Activated CD4-positive, alpha-beta T cell treated with anti-CD3 and anti-CD28 coated beads, Interleukin-2, amount 10 ng/mL, durations not matched to agents 7 days and 5 days (primary cell): ENCODE results near the gene TRIOBP. TPM values are rescaled to one million over a fixed set of nuclear protein-coding genes. Genes with fewer than 3 reads are reported as not detected.
A peak's percentile ranks its signal among the peaks of the same experiment; 100 is the strongest.

Experiments
- CTCF ChIA-PET: fragments of 350-600 bp; sonication (Branson Sonifier 250); formaldehyde crosslinking; loops from one replicate; lab custom pipeline; 2021; ENCODE audit warnings: antibody characterized with exemption; lab: Charles Lee
- POLR2A ChIA-PET: fragments of 350-600 bp; sonication (Branson Sonifier 250); formaldehyde crosslinking; loops from one replicate; lab custom pipeline; 2021; ENCODE audit warnings: antibody characterized with exemption; lab: Charles Lee
- DNase-seq: peaks from one replicate; pipeline ENCODE4 v3.0.0-alpha.2; 2020
- H3K27ac Mint-ChIP-seq: one replicate; pipeline ENCODE4 v1.8.0; 2021; ENCODE audit warnings: mild to moderate bottlenecking, moderate library complexity, mixed read lengths
- H3K27me3 Mint-ChIP-seq: one replicate; pipeline ENCODE4 v1.8.0; 2021; ENCODE audit warnings: mixed read lengths
- H3K36me3 Mint-ChIP-seq: one replicate; pipeline ENCODE4 v1.8.0; 2021; ENCODE audit warnings: low read depth, mixed read lengths
- H3K4me1 Mint-ChIP-seq: one replicate; pipeline ENCODE4 v1.8.0; 2021; ENCODE audit warnings: mixed read lengths
- H3K4me3 Mint-ChIP-seq: one replicate; pipeline ENCODE4 v1.8.0; 2021; ENCODE audit warnings: mild to moderate bottlenecking, moderate library complexity, mixed read lengths
- H3K9me3 Mint-ChIP-seq: one replicate; pipeline ENCODE4 v1.8.0; 2021; ENCODE audit warnings: mixed read lengths
- total RNA-seq, 2 experiments: library from RNA; stranded (reverse); gene quantifications; one replicate each; pipeline ENCODE4 v1.2.3, GENCODE V29; 2021

Gene TRIOBP
- total RNA-seq, 2 experiments from 2014 or later: 44.1 to 53.5 TPM

DNA sequence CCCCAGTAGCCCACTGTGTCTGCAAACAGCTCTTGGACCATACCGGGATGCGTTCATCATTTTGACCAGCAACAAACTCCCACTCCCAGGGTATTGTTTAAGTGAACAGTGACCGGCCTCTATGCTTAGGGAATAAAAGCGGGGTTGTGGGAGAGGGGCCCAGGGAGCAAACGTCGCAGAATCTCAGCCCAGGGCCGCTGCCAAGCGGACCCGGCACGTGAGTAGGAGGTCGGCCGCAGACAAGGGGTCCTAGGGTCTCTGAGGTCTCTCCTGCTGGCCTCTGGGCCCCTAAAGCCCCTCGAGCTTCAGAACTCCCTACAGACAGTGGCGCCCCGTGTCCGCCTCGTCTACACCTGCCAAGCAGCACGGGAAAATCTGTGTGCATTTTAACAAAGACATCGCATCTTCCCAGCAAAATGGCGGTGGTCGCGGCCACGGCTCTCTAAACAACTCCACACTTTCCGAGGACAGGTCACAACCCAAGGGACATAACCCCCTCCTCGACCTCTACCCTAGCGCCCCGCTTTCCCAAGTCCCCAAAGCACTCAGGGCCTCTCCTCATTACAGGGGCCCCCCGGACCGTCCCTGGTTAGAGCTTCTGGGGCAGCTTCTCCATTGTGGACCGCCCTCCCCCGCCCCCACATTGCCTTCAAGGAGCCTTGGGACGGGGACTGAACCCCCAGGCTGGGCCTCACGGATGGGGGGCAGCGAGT is 106.9 kb downstream of the TRIOBP start:
- Mint-ChIP-seq H3K27ac (peak overlapping the region; percentile 77), H3K4me3 (peak overlapping the region; percentile 51), H3K4me1 (peaks cover 44% of the 10 kb centered on the region), H3K9me3 (no peaks in the 10 kb centered on the region), H3K36me3 (peaks cover 3% of the 10 kb centered on the region), H3K27me3 (peaks cover 46% of the 10 kb centered on the region)
- CTCF ChIA-PET: interaction anchor here (1.0 to 1.6 kb wide), 2 partner anchors 8 to 13 kb away, joined by 3 to 6 read pairs; no protein-coding TSS in a partner anchor
- POLR2A ChIA-PET: no interaction called here
- no peak for DNase-seq

DNA sequence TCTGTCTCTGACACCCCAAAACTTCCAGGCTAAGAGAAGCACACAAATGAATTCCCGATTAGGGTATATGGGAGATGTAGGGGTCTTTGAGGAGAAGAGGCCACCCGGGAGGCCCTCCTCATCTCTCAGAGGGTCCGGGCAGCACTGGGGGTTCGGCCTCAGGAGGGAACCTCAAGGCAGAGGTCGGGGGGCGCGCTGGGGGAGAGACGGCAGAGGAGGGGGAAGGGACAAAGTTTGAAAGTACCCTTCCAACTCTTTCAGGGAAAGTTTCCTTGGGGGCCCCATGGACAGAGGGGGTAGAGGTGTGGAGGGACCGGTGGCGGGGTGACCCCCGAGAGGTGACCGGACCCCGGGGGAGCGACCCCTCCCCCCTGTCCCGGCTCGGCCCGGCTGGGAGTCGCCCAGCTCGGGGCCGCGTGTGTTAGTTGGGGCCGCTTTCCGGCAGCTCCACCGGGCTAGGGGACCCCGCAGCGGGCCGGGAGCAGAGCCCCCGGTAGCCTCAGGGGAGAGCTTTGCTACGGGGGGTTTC is 107.6 kb downstream of the TRIOBP start:
- ChIA-PET POLR2A (no interaction called here), CTCF (interaction anchor here (0.5 to 6.0 kb wide), 4 partner anchors 9 to 1274 kb away, joined by 3 to 59 read pairs (median 5); partner anchors contain the start of gene ANKRD54)
- Mint-ChIP-seq H3K36me3 (peaks cover 3% of the 10 kb centered on the region), H3K27ac (peak overlapping the region; percentile 77), H3K9me3 (no peaks in the 10 kb centered on the region), H3K4me3 (peak overlapping the region; percentile 51), H3K4me1 (peaks cover 48% of the 10 kb centered on the region), H3K27me3 (peaks cover 46% of the 10 kb centered on the region)
- DNase-seq: no peak

- peaks cover 3% of the 10 kb centered on the region for H3K36me3 Mint-ChIP-seq
- POLR2A ChIA-PET: interaction anchor here (0.7 kb wide), 1 partner anchor 39 kb away, joined by 3 read pairs; no protein-coding TSS in a partner anchor
- H3K27ac Mint-ChIP-seq: peak overlapping the region; percentile 50
- H3K27me3 Mint-ChIP-seq: peaks cover 46% of the 10 kb centered on the region
- CTCF ChIA-PET: interaction anchor here (0.5 to 6.0 kb wide), 4 partner anchors 9 to 1273 kb away, joined by 3 to 59 read pairs (median 5); partner anchors contain the start of gene ANKRD54
- DNase-seq: peak; percentile 63
- H3K9me3 Mint-ChIP-seq: no peaks in the 10 kb centered on the region
- H3K4me3 Mint-ChIP-seq: peak overlapping the region; percentile 29
- peaks cover 49% of the 10 kb centered on the region for H3K4me1 Mint-ChIP-seq
These were observed 108.3 kb downstream of the TRIOBP start for GRCh38 chr22:37804881-37805809.

GRCh38 chr22:37805810-37806277 is 109.0 kb downstream of the TRIOBP start:
- peaks cover 43% of the 10 kb centered on the region for H3K27me3 Mint-ChIP-seq
- peaks cover 3% of the 10 kb centered on the region for H3K36me3 Mint-ChIP-seq
- POLR2A ChIA-PET: no interaction called here
- H3K4me1 Mint-ChIP-seq: peaks cover 49% of the 10 kb centered on the region
- H3K4me3 Mint-ChIP-seq: peak overlapping the region; percentile 29
- CTCF ChIA-PET: interaction anchor here (1.2 to 6.0 kb wide), 3 partner anchors 10 to 38 kb away, joined by 4 to 59 read pairs (median 6); partner anchors contain the start of gene ANKRD54
- peak overlapping the region; percentile 50 for H3K27ac Mint-ChIP-seq
- no peaks in the 10 kb centered on the region for H3K9me3 Mint-ChIP-seq
- DNase-seq: no peak

GRCh38 chr22:37806409-37807333 is 109.8 kb downstream of the TRIOBP start:
- Mint-ChIP-seq H3K27ac (peak overlapping the region; percentile 19), H3K4me1 (peaks cover 49% of the 10 kb centered on the region), H3K9me3 (no peaks in the 10 kb centered on the region), H3K27me3 (peaks cover 43% of the 10 kb centered on the region), H3K4me3 (peak overlapping the region; percentile 75), H3K36me3 (peaks cover 3% of the 10 kb centered on the region)
- no peak for DNase-seq
- ChIA-PET CTCF (interaction anchor here (0.5 to 6.0 kb wide), 4 partner anchors 12 to 625 kb away, joined by 3 to 59 read pairs (median 3); partner anchors contain the start of gene GALR3), POLR2A (no interaction called here)

- ChIA-PET POLR2A (no interaction called here), CTCF (interaction anchor here (0.6 to 6.0 kb wide), 7 partner anchors 11 to 954 kb away, joined by 3 to 59 read pairs (median 4); partner anchors contain the start of gene GALR3)
- DNase-seq: peak; percentile 93
- peak within 1 kb of the TSS; percentile 19 for H3K27ac Mint-ChIP-seq
- peaks cover 40% of the 10 kb centered on the region for H3K27me3 Mint-ChIP-seq
- no peaks in the 10 kb centered on the region for H3K9me3 Mint-ChIP-seq
- H3K4me3 Mint-ChIP-seq: peak within 1 kb of the TSS; percentile 75
- peaks cover 3% of the 10 kb centered on the region for H3K36me3 Mint-ChIP-seq
- peaks cover 45% of the 10 kb centered on the region for H3K4me1 Mint-ChIP-seq
These were observed 110.8 kb downstream of the TRIOBP start, which contains the start of gene GCAT for GRCh38 chr22:37807410-37808293. Gene GCAT (plus strand): TSS chr22:37807934. CDS start chr22:37807968, 34 bp downstream.

- Mint-ChIP-seq H3K36me3 (peaks cover 3% of the 10 kb centered on the region), H3K4me1 (peaks cover 39% of the 10 kb centered on the region), H3K27ac (no peak overlapping the region), H3K4me3 (peak overlapping the region; percentile 75), H3K9me3 (no peaks in the 10 kb centered on the region), H3K27me3 (peaks cover 34% of the 10 kb centered on the region)
- DNase-seq: no peak
- ChIA-PET POLR2A (no interaction called here), CTCF (interaction anchor here (1.3 to 6.0 kb wide), 4 partner anchors 11 to 166 kb away, joined by 4 to 59 read pairs (median 7); no protein-coding TSS in a partner anchor)
These were observed 111.4 kb downstream of the TRIOBP start for GRCh38 chr22:37808294-37808657.

DNA sequence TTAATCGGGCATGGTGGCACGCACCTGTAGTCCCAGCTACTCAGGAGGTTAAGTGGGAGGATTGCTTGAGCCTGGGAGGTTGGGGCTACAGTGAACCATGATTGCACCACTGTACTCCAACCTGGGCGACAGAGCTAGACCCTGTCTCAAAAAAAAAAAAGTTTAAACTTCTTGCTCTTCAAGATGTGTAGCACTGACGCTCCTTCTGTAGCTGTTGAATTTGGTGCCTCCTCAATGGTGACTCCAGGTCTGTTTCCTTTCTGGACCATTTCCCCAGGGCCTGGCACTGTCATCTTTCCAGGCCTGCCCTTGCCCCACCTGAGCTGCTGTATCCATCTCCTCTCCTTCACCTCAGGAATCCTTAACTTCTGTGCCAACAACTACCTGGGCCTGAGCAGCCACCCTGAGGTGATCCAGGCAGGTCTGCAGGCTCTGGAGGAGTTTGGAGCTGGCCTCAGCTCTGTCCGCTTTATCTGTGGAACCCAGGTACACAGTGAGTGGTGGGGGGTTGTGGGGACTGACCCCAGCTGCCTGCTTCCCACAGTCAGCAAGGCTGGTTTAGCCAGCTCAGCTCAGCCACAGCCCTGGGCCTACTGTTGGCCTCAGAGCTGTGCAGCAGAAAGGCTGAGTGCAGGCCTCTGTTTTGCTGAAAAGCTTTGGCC is 113.0 kb downstream of the TRIOBP start:
- no peak for DNase-seq
- H3K27me3 Mint-ChIP-seq: peaks cover 23% of the 10 kb centered on the region
- H3K4me1 Mint-ChIP-seq: peaks cover 33% of the 10 kb centered on the region
- H3K4me3 Mint-ChIP-seq: no peak overlapping the region
- ChIA-PET CTCF (interaction anchor here (2.2 to 6.0 kb wide), 2 partner anchors 9 to 54 kb away, joined by 9 to 59 read pairs; no protein-coding TSS in a partner anchor), POLR2A (no interaction called here)
- H3K9me3 Mint-ChIP-seq: no peaks in the 10 kb centered on the region
- H3K36me3 Mint-ChIP-seq: peaks cover 3% of the 10 kb centered on the region
- no peak overlapping the region for H3K27ac Mint-ChIP-seq

DNA sequence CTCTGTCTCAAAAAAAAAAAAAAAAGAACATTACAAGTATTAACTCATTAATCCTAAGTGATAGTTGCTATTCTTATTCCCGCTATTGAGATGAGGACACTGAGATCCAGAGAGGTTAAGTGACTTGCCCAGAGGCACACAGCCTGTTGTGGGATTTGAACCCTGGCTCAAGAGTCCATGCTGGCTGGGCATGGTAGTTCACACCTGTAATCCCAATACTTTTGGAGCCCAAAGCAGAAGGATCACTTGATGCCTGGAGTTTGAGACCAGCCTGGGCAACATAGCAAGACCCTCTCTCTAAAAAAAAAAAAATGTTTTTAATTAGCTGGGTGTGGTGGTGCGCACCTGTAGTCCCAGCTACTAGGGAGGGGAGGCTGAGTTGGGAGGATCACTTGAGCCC is 115.0 kb downstream of the TRIOBP start:
- CTCF ChIA-PET: interaction anchor here (1.0 kb wide), 1 partner anchor 51 kb away, joined by 3 read pairs; no protein-coding TSS in a partner anchor
- POLR2A ChIA-PET: no interaction called here
- Mint-ChIP-seq H3K9me3 (no peaks in the 10 kb centered on the region), H3K4me3 (no peak overlapping the region), H3K4me1 (peaks cover 20% of the 10 kb centered on the region), H3K36me3 (peaks cover 1% of the 10 kb centered on the region), H3K27me3 (peaks cover 8% of the 10 kb centered on the region), H3K27ac (no peak overlapping the region)
- DNase-seq: no peak

GRCh38 chr22:37812869-37813678 is 116.2 kb downstream of the TRIOBP start:
- POLR2A ChIA-PET: no interaction called here
- CTCF ChIA-PET: no interaction called here
- no peak overlapping the region for H3K4me3 Mint-ChIP-seq
- H3K27ac Mint-ChIP-seq: no peak overlapping the region
- H3K27me3 Mint-ChIP-seq: peaks cover 1% of the 10 kb centered on the region
- H3K9me3 Mint-ChIP-seq: no peaks in the 10 kb centered on the region
- peaks cover 1% of the 10 kb centered on the region for H3K36me3 Mint-ChIP-seq
- no peak for DNase-seq
- H3K4me1 Mint-ChIP-seq: peaks cover 18% of the 10 kb centered on the region
